Kidney epithelial cell (primary cell): Measurements from ENCODE around the gene VWCE. TPM values are rescaled to one million over a fixed set of nuclear protein-coding genes. Genes with fewer than 3 reads are reported as not detected.

Experiments used
- DNase-seq: peaks from one replicate; pipeline ENCODE4 v3.0.0-alpha.2; 2010; ENCODE audit warnings: low read depth
- H3K27me3 ChIP-seq: 2 replicates; pipeline ENCODE4 v1.6.0; 2011; ENCODE audit warnings: low read length; ENCODE audit not compliant: control insufficient read depth, insufficient read depth
- H3K36me3 ChIP-seq: 2 replicates; pipeline ENCODE4 v1.5.1; 2011; ENCODE audit warnings: low read length; ENCODE audit not compliant: control insufficient read depth, insufficient read depth
- H3K4me3 ChIP-seq: 2 replicates; pipeline ENCODE4 v1.5.1; 2011; ENCODE audit warnings: low read depth, mild to moderate bottlenecking, control low read depth, low read length
- total RNA-seq: library from RNA; depleted of rRNA; stranded (reverse); fragments of >200 nt; gene quantifications from 2 replicates; pipeline ENCODE4 v1.2.3, GENCODE V29; 2015
- TF ChIP-seq, protein P1 (sequence below): IDR thresholded peaks from 2 replicates; pipeline ENCODE4 v1.5.1; 2011; ENCODE audit warnings: mild to moderate bottlenecking, moderate library complexity, low read length, control low read depth, inconsistent platforms; ENCODE audit not compliant: insufficient read depth, poor library complexity, severe bottlenecking

The VWCE gene
- total RNA-seq, 1 donor from 2014 or later, result 8.3 TPM

- Histone ChIP-seq H3K27me3 (no peaks in the 10 kb centered on the region), H3K36me3 (no peaks in the 10 kb centered on the region), H3K4me3 (no peak overlapping the region)
- TF ChIP-seq, protein P1, sequence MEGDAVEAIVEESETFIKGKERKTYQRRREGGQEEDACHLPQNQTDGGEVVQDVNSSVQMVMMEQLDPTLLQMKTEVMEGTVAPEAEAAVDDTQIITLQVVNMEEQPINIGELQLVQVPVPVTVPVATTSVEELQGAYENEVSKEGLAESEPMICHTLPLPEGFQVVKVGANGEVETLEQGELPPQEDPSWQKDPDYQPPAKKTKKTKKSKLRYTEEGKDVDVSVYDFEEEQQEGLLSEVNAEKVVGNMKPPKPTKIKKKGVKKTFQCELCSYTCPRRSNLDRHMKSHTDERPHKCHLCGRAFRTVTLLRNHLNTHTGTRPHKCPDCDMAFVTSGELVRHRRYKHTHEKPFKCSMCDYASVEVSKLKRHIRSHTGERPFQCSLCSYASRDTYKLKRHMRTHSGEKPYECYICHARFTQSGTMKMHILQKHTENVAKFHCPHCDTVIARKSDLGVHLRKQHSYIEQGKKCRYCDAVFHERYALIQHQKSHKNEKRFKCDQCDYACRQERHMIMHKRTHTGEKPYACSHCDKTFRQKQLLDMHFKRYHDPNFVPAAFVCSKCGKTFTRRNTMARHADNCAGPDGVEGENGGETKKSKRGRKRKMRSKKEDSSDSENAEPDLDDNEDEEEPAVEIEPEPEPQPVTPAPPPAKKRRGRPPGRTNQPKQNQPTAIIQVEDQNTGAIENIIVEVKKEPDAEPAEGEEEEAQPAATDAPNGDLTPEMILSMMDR, result no peak
- no peak for DNase-seq
Observed at GRCh38 chr11:61335355-61335710, 40.2 kb upstream of the VWCE start.

DNA sequence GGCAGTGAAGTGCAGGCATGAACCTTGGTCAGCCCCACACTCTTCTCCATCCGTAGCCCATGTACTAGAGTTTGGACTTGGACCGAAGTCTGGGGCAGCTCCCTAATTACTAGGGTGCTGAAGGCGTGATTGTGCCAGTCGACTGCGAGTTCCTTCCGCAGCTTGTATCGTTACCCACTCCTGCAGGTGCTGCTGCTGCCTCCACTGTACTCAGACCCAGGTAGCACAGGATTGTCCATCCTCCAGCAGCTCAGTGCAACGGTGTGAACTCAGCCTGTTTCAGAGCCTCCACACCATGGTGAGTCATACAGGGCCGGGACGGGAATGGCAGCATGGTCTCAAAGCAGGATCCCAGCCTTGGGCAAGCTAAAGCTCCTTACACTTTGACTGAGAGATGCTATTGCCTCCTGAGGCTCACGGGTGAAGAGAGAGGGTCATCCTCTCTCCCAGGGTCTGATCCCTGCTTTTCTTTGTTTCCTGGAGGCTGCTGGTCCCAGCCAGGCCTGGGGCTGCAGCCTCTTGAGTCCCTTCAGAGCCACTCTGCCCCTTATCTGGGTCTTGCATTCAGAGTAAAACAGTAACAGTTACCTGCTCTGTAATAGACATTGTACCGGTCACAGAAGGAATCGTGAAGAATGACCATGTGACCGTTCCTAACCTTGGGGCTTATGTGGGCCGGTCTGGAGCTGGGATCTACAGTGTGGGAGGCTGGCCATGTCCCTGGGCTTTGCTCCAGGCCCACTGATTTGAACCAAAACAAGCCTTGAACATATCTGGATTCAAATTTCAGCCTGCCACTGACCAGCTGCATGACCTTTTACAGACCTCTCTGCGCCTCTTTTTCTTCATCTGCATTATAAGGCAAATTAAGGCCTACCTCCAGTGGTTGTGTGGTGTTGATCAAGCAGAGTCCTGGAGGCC is 39.6 kb upstream of the VWCE start:
- no peaks in the 10 kb centered on the region for H3K36me3 ChIP-seq
- no peak for DNase-seq
- TF ChIP-seq, protein P1, result no peak
- H3K27me3 ChIP-seq, result no peaks in the 10 kb centered on the region
- no peak overlapping the region for H3K4me3 ChIP-seq

GRCh38 chr11:61333550-61334433 is 38.7 kb upstream of the VWCE start:
- Histone ChIP-seq H3K36me3 (peaks cover 1% of the 10 kb centered on the region), H3K4me3 (peak overlapping the region; percentile 97), H3K27me3 (no peaks in the 10 kb centered on the region)
- TF ChIP-seq, protein P1, result no peak
- DNase-seq, result no peak

DNA sequence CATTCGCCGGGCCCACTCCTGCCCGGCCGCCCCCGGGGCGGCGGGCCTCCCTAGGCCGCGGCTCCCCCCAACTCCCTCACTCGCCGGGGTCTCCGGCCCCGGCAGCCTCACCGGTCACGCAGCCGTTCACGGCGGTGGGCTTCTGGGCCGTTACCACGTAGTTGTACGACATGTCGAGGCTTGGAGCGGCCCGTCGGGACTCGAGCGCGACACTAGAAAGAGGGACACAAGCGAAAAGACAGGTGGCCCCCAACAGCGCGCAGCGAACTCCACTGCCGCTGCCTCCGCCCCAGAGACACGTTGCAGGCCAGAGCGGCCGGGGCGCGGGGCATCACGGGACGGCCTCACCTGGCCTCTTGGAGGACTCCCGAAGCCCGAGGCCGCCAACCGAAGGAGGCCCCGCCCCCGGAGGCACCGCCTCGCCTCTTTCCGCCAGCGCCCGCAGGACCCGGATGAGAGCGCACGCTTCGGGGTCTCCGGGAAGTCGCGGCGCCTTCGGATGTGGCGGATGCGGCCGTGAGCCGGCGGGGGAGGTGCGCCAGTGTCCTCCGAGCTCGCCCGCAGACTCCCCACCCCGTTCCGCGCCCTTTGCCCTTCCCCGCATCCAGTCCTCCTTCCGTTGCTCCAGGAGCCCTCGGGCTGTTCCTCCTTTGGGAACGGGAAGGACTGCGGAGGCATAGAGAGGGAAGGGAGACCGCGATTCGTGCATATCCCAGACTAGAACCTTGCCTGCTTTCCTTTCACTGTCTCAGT is 37.9 kb upstream of the VWCE start, which contains the start of the genes DDB1 and TKFC:
Gene DDB1, minus strand, starts transcription at position 309 of the 753 bp plus-strand sequence. Its CDS starts 137 bp downstream, at position 172.
Gene TKFC, plus strand, starts transcription at position 432 of the 753 bp plus-strand sequence. CDS start 1,501 bp downstream, outside the sequence.
- peaks cover 1% of the 10 kb centered on the region for H3K36me3 ChIP-seq
- H3K4me3 ChIP-seq, result peak within 1 kb of the TSS; percentile 97
- DNase-seq, result peak; percentile 60
- H3K27me3 ChIP-seq, result no peaks in the 10 kb centered on the region
- TF ChIP-seq, protein P1, result no peak

DNA sequence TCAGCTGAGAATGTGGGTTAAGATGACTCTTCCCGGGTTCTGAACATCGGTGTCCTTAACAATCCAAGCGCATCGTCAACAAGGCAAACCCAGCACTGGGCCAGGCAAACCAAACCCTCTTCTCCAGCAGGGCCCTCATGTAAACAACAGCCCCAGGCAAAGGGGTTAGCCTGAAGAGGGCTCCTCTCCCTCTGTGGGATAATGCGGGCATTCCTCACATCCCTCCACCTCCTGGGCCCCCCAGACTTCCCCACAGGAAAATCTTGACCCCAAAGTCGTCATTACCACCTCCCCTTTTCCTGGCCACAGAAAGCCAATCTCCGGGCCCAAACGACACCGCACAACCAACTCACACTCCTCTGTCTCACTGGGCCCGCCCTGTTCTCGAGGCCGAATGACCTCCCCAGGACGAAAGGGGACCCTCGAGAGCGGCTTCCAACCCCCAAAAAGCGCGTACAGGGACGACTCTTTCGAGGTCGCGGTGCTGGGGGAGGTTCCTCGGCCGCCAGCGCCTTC is 37.2 kb upstream of the VWCE start:
- Histone ChIP-seq H3K4me3 (peak overlapping the region; percentile 97), H3K27me3 (no peaks in the 10 kb centered on the region), H3K36me3 (peaks cover 1% of the 10 kb centered on the region)
- no peak for DNase-seq
- TF ChIP-seq, protein P1, result peak; percentile 4
